H1 (cell line): ENCODE data around the gene RIPOR3. TPM values are rescaled to one million over a fixed set of nuclear protein-coding genes. Genes with fewer than 3 reads are reported as not detected.

Experiments used
- CTCF ChIA-PET: fragments of 300-600 bp; sonication (Branson Sonifier 250); formaldehyde crosslinking; loops from one replicate; lab custom pipeline; 2021; ENCODE audit not compliant: partially characterized antibody; lab: Charles Lee
- POLR2A ChIA-PET: fragments of 300-600 bp; sonication (Branson Sonifier 250); formaldehyde crosslinking; loops from one replicate; lab custom pipeline; 2021; ENCODE audit warnings: inconsistent platforms; ENCODE audit not compliant: partially characterized antibody; lab: Charles Lee
- DNase-seq, 2 experiments: peaks; one replicate each; pipeline versions ENCODE4 v3.0.0 to v3.0.0-alpha.2; 2010 to 2022; ENCODE audit warnings: low spot score in 2 of 2, low read depth in 1 of 2, mixed read lengths in 1 of 2
- FAIRE-seq: peaks from 2 replicates; lab custom pipeline; 2011; peaks lifted over from hg19 to GRCh38; lab: Jason Lieb, UNC
- H2AFZ ChIP-seq: 2 replicates; pipeline ENCODE4 v1.8.1; 2012; ENCODE audit warnings: low read length, inconsistent platforms
- H2AK5ac ChIP-seq: 2 replicates; pipeline ENCODE4 v1.6.1; 2013; ENCODE audit warnings: low read depth, low read length
- H2BK120ac ChIP-seq: replicated peaks from 2 replicates; pipeline ENCODE3; 2013; ENCODE audit warnings: low read depth, low read length, inconsistent platforms
- H2BK12ac ChIP-seq: 2 replicates; pipeline ENCODE4 v1.6.1; 2013; ENCODE audit warnings: low read depth, low read length
- H2BK15ac ChIP-seq: 2 replicates; pipeline ENCODE4 v1.6.1; 2013; ENCODE audit warnings: low read length
- H2BK20ac ChIP-seq: 2 replicates; pipeline ENCODE4 v1.6.1; 2013; ENCODE audit warnings: low read length
- H2BK5ac ChIP-seq: 2 replicates; pipeline ENCODE4 v1.6.1; 2013; ENCODE audit warnings: low read depth, low read length
- H3K14ac ChIP-seq: 2 replicates; pipeline ENCODE4 v1.6.1; 2013; ENCODE audit warnings: inconsistent platforms; ENCODE audit not compliant: insufficient read length
- H3K18ac ChIP-seq: 2 replicates; pipeline ENCODE4 v1.6.1; 2013; ENCODE audit warnings: low read length; ENCODE audit errors: extremely low read depth
- H3K23ac ChIP-seq: 2 replicates; pipeline ENCODE4 v1.6.1; 2013; ENCODE audit warnings: inconsistent platforms; ENCODE audit not compliant: insufficient read length
- H3K23me2 ChIP-seq: 2 replicates; pipeline ENCODE4 v1.6.1; 2013; ENCODE audit warnings: low read depth, low read length
- H3K27ac ChIP-seq: 2 replicates; pipeline ENCODE4 v1.6.1; 2011; ENCODE audit warnings: low read depth, low read length, inconsistent platforms
- H3K27me3 ChIP-seq, 4 experiments: replicated peaks in 1 of 4; 1 replicate in 1 of 4; 2 replicates in 3 of 4; pipeline versions ENCODE4 v1.6.1 to v1.8.1; 2011 to 2013; ENCODE audit warnings: low read length in 3 of 4, mild to moderate bottlenecking in 3 of 4, inconsistent platforms in 2 of 4, mixed read lengths in 2 of 4, moderate library complexity in 1 of 4; ENCODE audit not compliant: control insufficient read depth in 3 of 4, insufficient read depth in 3 of 4; ENCODE audit errors: extremely low read depth in 1 of 4
- H3K36me3 ChIP-seq, 4 experiments: 2 replicates each; pipeline versions ENCODE4 v1.6.1 to v1.8.1; 2011 to 2013; ENCODE audit warnings: mild to moderate bottlenecking in 4 of 4, low read length in 3 of 4, moderate library complexity in 2 of 4, control low read depth in 1 of 4, inconsistent platforms in 1 of 4; ENCODE audit not compliant: insufficient read depth in 4 of 4, control insufficient read depth in 2 of 4
- H3K4ac ChIP-seq: replicated peaks from 2 replicates; pipeline ENCODE3; 2013; ENCODE audit warnings: low read length, low read depth, mixed read lengths, inconsistent platforms; ENCODE audit not compliant: insufficient read length
- H3K4me1 ChIP-seq, 4 experiments: replicated peaks in 1 of 4; 1 replicate in 1 of 4; 2 replicates in 3 of 4; pipeline versions ENCODE4 v1.6.1 to v1.8.1; 2011 to 2013; ENCODE audit warnings: low read length in 3 of 4, inconsistent platforms in 2 of 4, mixed read lengths in 1 of 4; ENCODE audit not compliant: insufficient read depth in 4 of 4, control insufficient read depth in 3 of 4
- H3K4me2 ChIP-seq, 2 experiments: 2 replicates each; pipeline versions ENCODE4 v1.6.1 to v1.8.1; 2011 to 2013; ENCODE audit warnings: low read depth in 2 of 2, low read length in 2 of 2, control low read depth in 1 of 2, inconsistent platforms in 1 of 2, mild to moderate bottlenecking in 1 of 2; ENCODE audit not compliant: insufficient read depth in 1 of 2
- H3K4me3 ChIP-seq, 4 experiments: fragments of 200-600, 300-600 bp in 1 of 4; sonication (generic), shearing (Covaris generic), sonication (Bioruptor Twin) in 1 of 4; 2 replicates each; pipeline versions ENCODE4 v1.5.1 to v1.8.1; 2011 to 2016; ENCODE audit warnings: low read length in 4 of 4, low read depth in 3 of 4, control low read depth in 2 of 4, inconsistent platforms in 2 of 4, mild to moderate bottlenecking in 2 of 4, mixed read lengths in 1 of 4, moderate library complexity in 1 of 4; ENCODE audit not compliant: insufficient read depth in 2 of 4; ENCODE audit errors: extremely low read depth in 1 of 4
- H3K56ac ChIP-seq: replicated peaks from 2 replicates; pipeline ENCODE3; 2013; ENCODE audit warnings: low read depth, mild to moderate bottlenecking, mixed read lengths, low read length, inconsistent platforms; ENCODE audit not compliant: insufficient read length
- H3K79me1 ChIP-seq: 2 replicates; pipeline ENCODE4 v1.6.1; 2013; ENCODE audit warnings: low read depth, low read length, control low read depth
- H3K79me2 ChIP-seq, 2 experiments: 2 replicates each; pipeline versions ENCODE4 v1.6.1 to v1.8.1; 2012 to 2013; ENCODE audit warnings: low read length in 2 of 2, mild to moderate bottlenecking in 2 of 2, inconsistent platforms in 1 of 2; ENCODE audit not compliant: insufficient read depth in 2 of 2, control insufficient read depth in 1 of 2
- H3K9ac ChIP-seq, 4 experiments: replicated peaks in 1 of 4; 1 replicate in 1 of 4; 2 replicates in 3 of 4; pipeline versions ENCODE4 v1.6.1 to v1.8.1; 2011 to 2013; ENCODE audit warnings: low read depth in 3 of 4, low read length in 3 of 4, control low read depth in 2 of 4, mild to moderate bottlenecking in 2 of 4, moderate library complexity in 2 of 4, inconsistent platforms in 1 of 4; ENCODE audit errors: extremely low read depth in 1 of 4
- H3K9me3 ChIP-seq, 2 experiments: 2 replicates each; pipeline versions ENCODE4 v1.6.1 to v1.8.1; 2012 to 2013; ENCODE audit warnings: mild to moderate bottlenecking in 2 of 2, moderate library complexity in 2 of 2, control low read depth in 1 of 2, inconsistent platforms in 1 of 2, low read depth in 1 of 2, low read length in 1 of 2, mixed read lengths in 1 of 2; ENCODE audit not compliant: insufficient read depth in 2 of 2
- H4K20me1 ChIP-seq, 2 experiments: replicated peaks in 1 of 2; 2 replicates each; pipeline versions ENCODE3 to v1.8.1; 2011 to 2013; ENCODE audit warnings: inconsistent platforms in 2 of 2, low read length in 2 of 2, mild to moderate bottlenecking in 1 of 2; ENCODE audit not compliant: insufficient read depth in 2 of 2, control insufficient read depth in 1 of 2
- H4K5ac ChIP-seq: 2 replicates; pipeline ENCODE4 v1.6.1; 2013; ENCODE audit warnings: low read length, low read depth, mixed read lengths, inconsistent platforms; ENCODE audit not compliant: insufficient read length
- H4K8ac ChIP-seq: 2 replicates; pipeline ENCODE4 v1.8.0; 2013; ENCODE audit warnings: mild to moderate bottlenecking, moderate library complexity, low read length, inconsistent platforms; ENCODE audit not compliant: insufficient read depth; ENCODE audit errors: extremely low read depth
- H4K91ac ChIP-seq: replicated peaks from 2 replicates; pipeline ENCODE3; 2013; ENCODE audit warnings: low read length, mixed read lengths, inconsistent platforms; ENCODE audit not compliant: insufficient read length
- KDM1A ChIP-seq: fragments of 200-600, 300-600 bp; sonication (generic); IDR thresholded peaks from 2 replicates; pipeline ENCODE4 v1.7.1; 2016; ENCODE audit warnings: mild to moderate bottlenecking, low read length, borderline replicate concordance
- NANOG ChIP-seq: IDR thresholded peaks from 2 replicates; pipeline ENCODE4 v1.6.1; 2011; ENCODE audit warnings: low read length, low read depth, mild to moderate bottlenecking, inconsistent platforms; ENCODE audit not compliant: insufficient read depth, poor library complexity, severe bottlenecking
- RNF2 ChIP-seq: fragments of 200-900, 300-1000 bp; sonication (generic); IDR thresholded peaks from 2 replicates; pipeline ENCODE4 v1.7.1; 2016; ENCODE audit warnings: borderline replicate concordance, low read depth, mild to moderate bottlenecking, antibody characterized with exemption, low read length; ENCODE audit not compliant: poor library complexity, severe bottlenecking; ENCODE audit errors: missing control alignments
- SIN3A ChIP-seq, 2 experiments: IDR thresholded peaks in 1 of 2; conservative IDR thresholded peaks in 1 of 2; 2 replicates each; pipeline ENCODE4 v1.6.1; 2011 to 2012; ENCODE audit warnings: low read length in 2 of 2, improper control_type of control experiment in 1 of 2, low read depth in 1 of 2, mild to moderate bottlenecking in 1 of 2
- TAF1 ChIP-seq: IDR thresholded peaks from 2 replicates; pipeline ENCODE4 v1.6.1; 2011; ENCODE audit warnings: mild to moderate bottlenecking, low read depth, low read length
- WGBS, 2 experiments: shearing (Covaris generic) in 1 of 2; methylation state at CpG; one replicate each; pipeline versions ENCODE4 v1.1.6 to v1.1.7; 2013 to 2015; ENCODE audit warnings: low lambda C conversion rate in 2 of 2, mixed read lengths in 2 of 2, inconsistent platforms in 1 of 2, low coverage in 1 of 2, missing lambda C conversion rate in 1 of 2; ENCODE audit not compliant: insufficient replicate concordance in 2 of 2, insufficient coverage in 1 of 2, insufficient read length in 1 of 2; ENCODE audit errors: extremely low coverage in 1 of 2, missing lambda C conversion rate in 1 of 2; 5-methylcytosine and 5-hydroxymethylcytosine counted together
- polyA plus RNA-seq, 7 experiments: library from polyadenylated mRNA; depleted of rRNA in 3 of 7; stranded (reverse) in 5 of 7; unstranded in 2 of 7; fragments of >200 nt in 5 of 7; fragments of 200-250 nt in 2 of 7; gene quantifications; 1 replicate in 5 of 7; 2 replicates in 1 of 7; 4 replicates in 1 of 7; pipeline versions ENCODE4 v1.2.1 to v1.2.3, GENCODE V29; 2011 to 2013; ENCODE audit warnings: missing spikeins in 2 of 7, mixed read lengths in 2 of 7
- total RNA-seq: library from RNA; stranded (reverse); fragmentation: NEBNext Ultra II Directional; extraction: Animal tissue kit (Norgen Biotek cat#: 25700); gene quantifications from 2 replicates; pipeline ENCODE4 v1.2.1, GENCODE V29; 2021

RIPOR3 gene
- total and polyA plus RNA-seq, 2 of the 8 experiments (the other 6 are each of a cell fraction or from before 2014, with no cell fraction given), result 3.6 to 4.5 TPM

- WGBS, 2 experiments, result 87% methylated on average over 15 of the region's 15 CpGs; no CpG with 5 or more reads in 1 of the 2 experiments
- Histone ChIP-seq H3K36me3 (no peaks in the 10 kb centered on the region), H4K5ac (no peak overlapping the region), H3K23me2 (no peaks in the 10 kb centered on the region), H3K18ac (no peak overlapping the region), H2BK12ac (no peak overlapping the region), H3K4me1 (no peaks in the 10 kb centered on the region), H2BK20ac (no peak overlapping the region), H3K9ac (no peak overlapping the region), H2AK5ac (no peak overlapping the region), H3K79me1 (no peaks in the 10 kb centered on the region), H3K4me3 (no peak overlapping the region), H3K4ac (no peak overlapping the region), H3K4me2 (no peak overlapping the region), H4K91ac (no peak overlapping the region), H4K20me1 (no peaks in the 10 kb centered on the region), H3K23ac (no peak overlapping the region), H3K27ac (no peak overlapping the region), H3K79me2 (no peaks in the 10 kb centered on the region), H3K9me3 (no peaks in the 10 kb centered on the region), H2BK5ac (no peak overlapping the region), H2BK120ac (no peak overlapping the region), H2BK15ac (no peak overlapping the region), H4K8ac (no peak overlapping the region; the same call in 1 of the 2 replicates), H3K14ac (no peak overlapping the region), H3K56ac (no peak overlapping the region), H2AFZ (no peak overlapping the region), H3K27me3 (no peaks in the 10 kb centered on the region)
- DNase-seq, result no peak
- FAIRE-seq, result no peak
- ChIA-PET POLR2A (no interaction called here), CTCF (interaction anchor here (0.7 to 1.6 kb wide), 3 partner anchors 14 to 138 kb away, joined by 3 to 4 read pairs (median 3); no protein-coding TSS in a partner anchor)
- no peak for TF ChIP-seq KDM1A
- no peak for TF ChIP-seq TAF1
- no peak for TF ChIP-seq SIN3A (conservative IDR thresholded peaks at IDR 0.05 in 1 of 2, IDR thresholded peaks at IDR 0.05 in 1 of 2; ENCODE audit: low read depth in 1 of 2, low read length in 2 of 2)
- TF ChIP-seq NANOG, result no peak
- TF ChIP-seq RNF2, result no peak
Observed at GRCh38 chr20:50602432-50603088, 88.8 kb downstream of the RIPOR3 start.
